Measurements from ENCODE around the gene NUFIP2.
"Not testable (repeated sequence)": the region's sequence is repeated elsewhere in the genome, so short reads cannot be mapped to it uniquely, and the experiment has no call there.

The NUFIP2 gene

DNA sequence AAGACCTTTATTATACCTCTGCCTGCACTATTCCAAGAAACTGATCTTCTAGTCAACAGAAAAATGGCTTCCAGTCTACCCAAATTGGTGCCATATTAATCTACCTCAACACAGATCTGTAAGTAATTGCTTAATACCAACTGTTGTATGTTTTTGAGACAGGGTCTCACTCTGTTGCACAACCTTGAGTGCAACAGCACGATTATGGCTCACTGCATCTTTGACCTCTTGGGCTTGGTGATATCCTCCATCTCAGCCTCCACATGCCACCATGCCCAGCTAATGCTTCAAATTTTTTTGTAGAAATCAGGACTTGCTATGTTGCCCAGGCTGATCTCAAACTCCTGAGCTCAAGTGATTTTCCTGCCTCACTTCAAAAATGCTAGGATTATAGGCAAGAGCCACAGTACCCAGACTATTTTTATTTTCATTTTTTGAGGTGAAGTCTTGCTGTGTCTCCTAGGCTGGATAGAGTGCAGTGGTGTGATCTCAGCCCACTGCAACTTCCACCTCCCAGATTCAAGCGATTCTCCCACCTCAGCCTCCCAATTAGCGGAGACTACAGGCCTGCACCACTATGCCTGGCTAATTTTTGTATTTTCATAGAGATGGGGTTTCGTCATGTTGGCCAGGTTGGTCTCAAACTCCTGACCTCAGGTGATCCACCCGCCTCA is 14.4 kb downstream of the NUFIP2 start:
- DNase-seq (ENCODE audit: low read depth), result no peak

DNA sequence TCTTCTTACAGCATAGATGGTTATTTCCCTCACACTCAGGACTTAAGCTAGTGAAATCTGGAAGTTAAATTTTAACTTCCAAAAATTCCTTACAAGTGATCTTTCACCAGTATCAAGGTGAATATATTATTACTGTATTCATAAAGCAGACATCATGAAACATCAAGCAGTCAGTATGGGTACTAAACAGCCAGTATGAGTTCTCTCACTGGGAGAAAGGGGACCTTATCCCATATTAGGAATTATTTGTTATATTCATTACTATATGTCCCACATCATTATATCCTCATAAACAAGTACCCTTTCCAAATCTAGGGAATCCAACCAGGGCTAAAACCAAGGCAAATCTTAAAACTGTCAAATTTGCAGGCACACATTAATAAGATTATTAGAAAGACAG is 15.3 kb downstream of the NUFIP2 start:
- no peak for DNase-seq (ENCODE audit: low read depth)

DNA sequence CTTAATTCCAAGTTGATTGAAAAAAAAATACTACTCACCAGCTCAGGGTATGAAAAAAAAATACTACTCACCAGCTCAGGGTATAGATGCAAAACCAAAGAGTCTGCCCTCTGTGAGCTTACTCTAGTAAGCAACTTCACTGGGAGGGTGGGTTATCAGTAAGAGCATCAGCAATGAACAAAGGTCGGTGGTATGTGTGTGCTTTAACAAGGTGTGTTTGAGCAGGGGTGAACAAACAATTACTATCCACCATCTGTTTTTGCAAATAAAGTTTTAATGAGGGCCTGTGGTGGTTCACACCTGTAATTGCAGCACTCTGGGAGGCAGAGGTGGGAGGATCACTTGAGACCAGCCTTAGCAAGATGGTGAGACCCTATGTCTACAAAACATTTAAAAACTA is 20.0 kb downstream of the NUFIP2 start:
- no peak for DNase-seq (ENCODE audit: low read depth)

DNA sequence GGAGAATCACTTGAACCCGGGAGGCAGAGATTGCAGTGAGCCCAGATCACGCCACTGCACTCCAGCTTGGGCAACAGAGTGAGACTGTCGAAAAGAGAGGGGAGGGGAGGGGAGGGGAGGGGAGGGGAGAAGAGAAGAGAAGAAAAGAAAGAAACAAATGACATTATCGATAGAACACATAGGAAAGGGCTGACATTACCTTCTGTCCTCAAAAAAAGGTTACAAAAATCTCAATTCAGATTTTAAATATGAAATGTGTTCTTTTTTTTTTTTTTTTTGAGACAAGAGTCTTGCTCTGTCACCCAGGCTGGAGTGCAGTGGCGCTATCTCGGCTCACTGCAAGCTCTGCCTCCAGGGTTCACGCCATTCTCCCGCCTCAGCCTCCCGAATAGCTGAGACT is 22.0 kb downstream of the NUFIP2 start:
- not testable (repeated sequence) for DNase-seq (ENCODE audit: low read depth)

DNA sequence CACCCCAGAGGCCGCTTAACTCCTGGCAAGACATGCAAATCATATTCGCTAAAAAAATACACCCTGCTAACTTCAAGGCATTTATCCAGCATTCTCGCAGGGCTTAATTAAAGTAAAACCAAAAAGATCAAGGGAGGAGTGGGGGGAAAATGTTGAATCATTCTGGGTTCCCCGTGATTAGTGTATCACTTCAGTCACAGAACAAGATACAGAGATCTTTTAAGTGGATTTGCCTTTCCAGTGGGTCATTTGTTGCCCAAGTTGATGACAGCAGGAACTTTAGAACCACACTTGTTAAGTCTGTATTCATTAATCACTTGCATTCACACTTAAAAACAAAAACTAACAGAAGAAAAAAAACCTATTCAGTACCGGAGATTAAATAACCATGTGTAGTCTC is 30.0 kb downstream of the NUFIP2 start:
- no peak for DNase-seq (ENCODE audit: low read depth)

DNA sequence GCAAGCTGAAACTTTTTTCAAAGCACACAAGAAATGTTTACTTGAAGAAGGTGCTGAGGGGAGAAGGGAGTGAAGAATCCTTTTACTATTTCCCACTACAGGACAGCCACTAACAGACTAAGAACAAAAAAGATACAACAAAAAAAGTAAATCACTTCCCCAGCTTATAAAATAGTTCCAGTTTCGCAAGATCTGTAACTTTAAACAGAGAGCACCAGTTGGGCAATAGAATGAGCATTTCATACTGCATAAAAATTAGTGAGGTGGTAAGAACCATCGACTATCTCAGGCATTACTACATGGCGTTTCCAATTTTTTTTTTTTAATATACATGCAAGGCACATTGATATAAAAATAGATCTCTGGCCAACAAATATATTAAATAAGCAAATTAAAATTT is 36.2 kb downstream of the NUFIP2 start:
- no peak for DNase-seq (ENCODE audit: low read depth)

DNA sequence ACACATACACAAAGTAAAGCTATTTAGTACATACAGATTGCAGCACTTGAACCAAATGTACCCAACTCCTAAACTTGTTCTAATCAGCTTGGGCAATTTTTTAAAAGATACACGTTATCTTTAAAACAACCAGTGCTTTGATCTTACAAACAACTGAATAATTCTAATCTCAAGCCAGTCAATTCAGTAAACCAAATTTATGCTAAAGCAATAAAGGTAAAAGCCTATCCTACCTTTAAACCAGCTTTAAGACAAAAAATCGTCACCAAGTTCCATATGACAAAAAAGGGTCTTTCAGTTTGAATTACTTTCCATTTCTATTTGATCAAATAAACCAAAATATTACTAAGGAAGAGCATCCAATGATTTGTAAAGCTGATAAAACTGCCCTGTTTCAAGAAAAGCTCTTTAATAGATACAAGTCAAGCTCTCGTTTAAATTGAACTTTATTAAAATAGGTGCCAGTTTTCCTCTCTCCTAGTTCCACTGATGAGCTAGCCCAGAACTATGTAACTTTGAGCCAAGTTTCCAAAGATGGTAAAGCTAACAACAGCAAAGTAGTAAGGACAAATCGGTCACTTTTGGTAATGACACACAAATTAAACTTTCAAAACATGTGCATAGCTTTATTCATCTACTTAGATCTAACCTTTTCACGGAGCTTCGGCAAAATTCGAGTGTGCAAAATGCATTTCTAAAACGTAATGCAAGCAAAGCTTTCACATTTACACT is 37.0 kb downstream of the NUFIP2 start:
- no peak for DNase-seq (ENCODE audit: low read depth)

DNA sequence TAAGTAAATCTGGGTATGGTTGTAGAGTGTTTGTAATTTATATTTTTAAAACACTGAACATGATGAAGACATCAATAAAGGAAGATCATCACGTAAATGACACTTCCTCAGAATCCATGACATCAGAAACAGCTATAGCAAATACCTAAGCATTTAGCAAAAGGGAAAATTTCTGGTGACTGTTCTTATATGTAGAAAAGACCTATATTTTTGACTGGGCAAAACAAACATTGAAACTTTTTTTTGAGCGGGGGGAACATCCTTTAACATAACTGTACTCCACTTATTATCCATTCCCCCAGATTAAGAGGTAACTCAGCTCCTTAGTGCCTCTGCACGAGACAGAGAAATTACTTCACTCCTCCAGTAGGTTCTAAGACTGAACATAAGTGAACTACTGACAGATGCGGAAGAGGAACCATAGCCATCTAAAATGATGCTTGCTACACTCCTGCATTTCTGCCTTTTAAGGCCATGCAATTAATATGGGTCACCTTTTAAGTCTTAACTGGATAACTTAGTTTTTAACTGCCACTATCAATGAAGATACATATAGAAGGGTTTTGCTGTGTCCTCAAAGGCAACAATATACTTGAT is 37.9 kb downstream of the NUFIP2 start:
- no peak for DNase-seq (ENCODE audit: low read depth)

DNA sequence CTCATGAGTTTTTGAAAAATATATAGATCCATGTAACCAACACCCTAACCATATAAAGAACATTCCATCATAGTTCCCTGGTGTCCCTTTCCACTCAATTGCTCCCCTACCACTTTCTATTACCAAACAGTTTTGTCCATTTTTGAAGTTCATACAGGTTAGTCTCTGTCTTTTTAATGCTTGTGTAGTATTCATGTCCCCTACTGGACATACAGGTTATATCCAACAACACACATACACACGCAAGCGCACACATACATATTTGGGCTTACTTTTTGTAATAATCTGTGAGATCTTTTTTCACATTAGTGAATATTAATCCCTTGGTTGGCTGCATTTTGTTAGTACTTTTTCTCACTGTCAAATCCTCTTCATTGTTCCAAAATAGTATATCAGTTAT is 40.9 kb downstream of the NUFIP2 start:
- no peak for DNase-seq (ENCODE audit: low read depth)

DNA sequence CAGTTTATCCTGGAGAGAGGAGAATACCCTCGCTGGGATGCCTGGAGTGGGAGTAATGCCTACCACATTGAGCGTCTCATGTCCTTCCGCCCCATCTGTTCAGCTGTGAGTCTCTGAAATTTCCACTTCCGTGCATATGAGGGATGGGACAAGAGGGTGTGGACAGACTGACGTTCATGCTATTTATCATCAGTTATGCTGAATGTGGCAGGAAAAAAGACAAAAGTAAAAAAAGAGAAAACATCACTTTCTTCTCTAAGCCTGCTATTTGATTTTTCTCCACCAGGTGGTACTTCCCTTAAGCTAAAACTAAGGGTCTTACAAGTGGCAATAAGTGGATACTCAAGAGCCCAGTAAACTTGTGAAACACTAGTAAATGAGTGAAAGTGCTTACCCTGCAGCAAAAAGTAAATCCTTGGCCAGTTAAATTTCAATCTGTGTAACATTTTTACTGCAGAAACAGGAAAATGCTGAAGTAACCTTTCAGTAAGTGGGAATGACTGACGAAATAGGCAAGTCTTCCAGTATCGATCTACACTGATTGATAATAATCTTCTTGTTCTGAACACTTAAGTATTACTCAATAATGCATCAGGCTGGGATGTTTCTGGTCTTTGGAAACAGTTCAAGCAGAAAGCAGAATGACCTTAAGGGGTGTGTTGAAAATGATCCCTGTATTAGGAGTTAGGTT is 41.7 kb downstream of the NUFIP2 start:
- DNase-seq (ENCODE audit: low read depth), result no peak

DNA sequence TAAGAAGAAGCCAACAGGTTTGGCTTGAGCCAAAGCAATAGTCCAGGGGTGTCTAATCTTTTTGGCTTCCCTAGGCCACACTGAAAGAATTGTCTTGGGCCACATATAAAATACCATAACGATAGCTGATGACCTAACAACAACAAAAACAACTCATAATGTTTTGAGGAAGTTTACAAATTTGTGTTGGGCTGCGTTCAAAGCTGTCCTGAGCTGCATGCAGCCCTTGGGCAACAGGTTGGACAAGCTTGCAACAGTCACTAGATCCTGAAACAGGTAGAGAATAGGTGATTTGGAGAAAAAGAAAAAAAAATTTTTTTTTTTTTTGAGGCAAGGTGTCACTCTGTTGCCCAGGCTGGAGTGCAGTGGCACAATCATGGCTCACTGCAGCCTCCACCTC is 42.8 kb downstream of the NUFIP2 start:
- DNase-seq (ENCODE audit: low read depth), result no peak

DNA sequence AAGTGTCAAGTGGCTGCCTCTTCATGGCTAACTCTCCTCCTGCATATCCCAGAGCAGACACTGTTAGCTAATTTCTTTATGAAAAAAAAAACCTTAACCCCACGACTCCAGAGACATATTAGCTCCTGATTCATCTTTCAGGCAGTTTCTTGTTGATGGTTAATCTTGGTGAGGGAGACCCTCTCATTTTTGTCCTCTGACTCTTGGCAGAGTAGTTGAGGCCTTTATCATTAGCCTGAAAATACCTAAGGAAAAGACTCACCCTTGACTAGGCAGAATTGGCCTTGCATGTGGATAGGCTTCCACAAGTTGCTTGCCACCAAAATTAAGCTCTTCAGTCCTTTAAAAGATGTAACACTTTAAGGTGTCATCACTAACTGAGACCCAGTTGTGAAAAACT is 43.3 kb downstream of the NUFIP2 start:
- DNase-seq (ENCODE audit: low read depth), result no peak

DNA sequence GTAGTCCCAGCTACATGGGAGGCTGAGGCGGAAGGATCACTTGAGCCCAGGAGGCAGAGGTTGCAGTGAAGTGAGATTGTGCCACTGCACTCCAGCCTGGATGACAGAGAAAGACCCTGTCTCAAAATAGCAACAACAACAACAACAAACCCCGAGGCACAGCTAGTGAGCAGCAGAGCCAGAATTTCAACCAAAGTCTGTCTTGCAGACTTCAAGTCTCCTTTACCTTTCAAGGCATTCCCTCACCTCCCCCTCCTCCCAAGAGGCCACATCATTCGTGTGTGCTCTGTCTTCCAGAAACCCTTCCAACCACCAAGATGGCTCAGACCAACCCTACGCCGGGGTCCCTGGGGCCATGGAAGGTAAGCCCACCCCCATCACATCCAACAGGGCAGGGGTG is 45.1 kb downstream of the NUFIP2 start:
- DNase-seq (ENCODE audit: low read depth), result no peak

DNA sequence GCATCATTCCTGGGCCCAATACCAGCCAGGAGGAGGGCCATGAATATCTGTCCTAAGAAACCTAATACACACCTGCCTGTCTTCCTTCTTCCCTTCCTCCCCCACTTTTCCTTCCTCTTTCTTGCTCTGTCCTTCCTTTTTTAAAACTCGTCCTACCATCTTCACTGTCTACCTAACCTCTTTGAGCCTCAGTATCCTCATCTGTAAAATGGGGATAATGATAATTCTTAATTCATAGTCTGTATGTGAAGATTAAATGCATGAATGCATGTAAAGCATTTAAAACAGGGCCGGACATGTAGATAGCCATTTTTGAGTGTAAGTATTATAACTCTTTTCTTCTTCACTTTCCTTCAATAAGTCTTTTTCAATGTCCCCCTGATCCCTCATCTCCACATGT is 46.7 kb downstream of the NUFIP2 start:
- no peak for DNase-seq (ENCODE audit: low read depth)

DNA sequence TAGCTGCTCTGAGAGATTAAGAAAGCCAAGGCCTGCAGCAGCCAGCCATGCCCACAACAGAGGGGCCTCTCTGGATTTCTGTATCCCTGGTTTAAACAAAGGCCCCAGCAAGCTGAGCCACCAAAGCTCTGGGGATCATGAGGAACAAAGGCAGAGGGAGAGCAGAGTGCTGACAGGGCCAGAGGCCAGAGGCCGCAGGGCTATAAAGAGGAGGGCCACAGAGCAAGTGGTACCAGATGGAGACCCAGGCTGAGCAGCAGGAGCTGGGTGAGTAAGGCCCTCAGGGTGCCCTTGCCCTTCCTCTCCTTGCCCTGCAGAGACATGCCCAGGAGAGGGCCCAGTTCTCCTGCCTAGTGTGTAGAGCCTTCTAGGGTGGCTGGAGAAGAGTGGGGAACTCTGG is 47.3 kb downstream of the NUFIP2 start, which contains the start of gene CRYBA1:
Gene CRYBA1, plus strand, starts transcription at position 232 of the 400 bp plus-strand sequence. Its CDS starts 5 bp downstream, at position 237.
- no peak for DNase-seq (ENCODE audit: low read depth)

DNA sequence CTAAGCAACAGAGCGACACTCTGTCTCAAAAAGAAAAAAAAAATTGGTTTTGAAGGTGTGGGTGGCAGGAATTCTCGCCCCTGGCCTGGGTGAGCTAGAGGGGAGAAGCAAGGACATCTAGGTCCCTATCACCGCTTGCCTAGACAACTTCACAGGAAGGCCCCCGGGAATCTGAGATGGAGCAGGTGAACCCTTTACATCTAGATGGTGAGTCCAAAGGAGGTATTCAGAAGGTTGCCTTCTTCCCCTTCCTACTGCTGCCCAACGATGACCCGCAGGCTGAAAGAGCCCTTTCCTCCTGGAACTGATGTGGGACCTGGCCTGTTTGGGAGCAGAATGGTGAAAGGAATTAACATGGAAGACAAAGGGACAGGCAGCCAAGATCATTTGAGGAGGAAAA is 48.5 kb downstream of the NUFIP2 start:
- DNase-seq (ENCODE audit: low read depth), result no peak

DNA sequence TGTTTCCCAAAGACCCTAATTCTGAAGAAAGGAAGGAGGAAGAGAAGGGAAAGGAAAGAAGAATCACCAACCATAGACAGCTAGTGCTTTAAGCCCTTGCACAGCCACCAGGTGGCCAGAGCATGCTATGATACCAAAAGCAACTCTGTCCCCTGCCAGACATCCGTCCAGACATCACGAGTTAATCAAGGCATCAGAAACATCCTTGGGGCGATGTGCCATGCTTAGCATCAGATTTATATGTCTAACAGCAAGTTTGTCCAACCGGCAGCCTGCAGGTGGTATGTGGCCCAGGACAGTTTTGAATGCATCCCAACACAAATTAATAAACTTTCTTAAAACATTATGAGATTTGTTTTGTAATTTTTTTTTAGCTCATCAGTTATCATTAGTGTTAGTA is 50.2 kb downstream of the NUFIP2 start:
- DNase-seq (ENCODE audit: low read depth), result no peak

DNA sequence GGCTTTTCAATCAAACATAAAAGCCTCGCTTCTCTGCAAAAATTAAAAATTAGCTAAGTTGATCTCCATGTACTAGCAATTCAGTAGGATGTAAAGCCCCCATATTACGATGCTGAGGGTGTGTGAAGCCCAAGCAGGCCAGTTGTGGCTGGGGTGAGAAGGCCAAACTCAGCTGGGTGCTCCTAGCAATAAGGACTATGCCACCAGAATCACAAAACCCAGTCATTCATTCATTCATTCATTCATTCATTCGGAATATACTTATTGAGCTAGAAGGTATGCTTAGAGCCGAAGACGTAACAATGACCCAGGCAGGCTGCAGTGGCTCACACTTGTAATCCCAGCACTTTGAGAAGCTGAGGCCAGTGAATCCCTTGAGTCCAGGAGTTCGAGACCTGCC is 51.2 kb downstream of the NUFIP2 start:
- no peak for DNase-seq (ENCODE audit: low read depth)

DNA sequence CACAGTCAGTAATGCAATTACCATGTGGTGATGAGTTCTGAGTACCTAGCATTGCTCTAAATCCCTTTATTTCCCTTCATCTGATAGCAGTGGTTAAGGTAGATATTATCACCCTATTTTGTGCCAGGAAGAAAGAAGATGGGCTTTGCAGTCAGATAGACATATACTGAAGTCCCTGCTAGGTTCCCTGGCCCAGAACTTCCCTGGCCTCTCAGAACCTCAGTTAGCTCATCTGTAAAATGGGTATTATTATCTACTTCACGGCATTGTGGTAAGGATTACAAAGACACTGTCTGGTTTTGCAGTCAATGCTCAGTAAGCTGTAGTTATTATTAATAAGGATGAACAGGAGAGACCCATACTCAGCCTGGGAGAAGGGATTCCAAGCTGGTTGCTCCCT is 51.9 kb downstream of the NUFIP2 start:
- no peak for DNase-seq (ENCODE audit: low read depth)

DNA sequence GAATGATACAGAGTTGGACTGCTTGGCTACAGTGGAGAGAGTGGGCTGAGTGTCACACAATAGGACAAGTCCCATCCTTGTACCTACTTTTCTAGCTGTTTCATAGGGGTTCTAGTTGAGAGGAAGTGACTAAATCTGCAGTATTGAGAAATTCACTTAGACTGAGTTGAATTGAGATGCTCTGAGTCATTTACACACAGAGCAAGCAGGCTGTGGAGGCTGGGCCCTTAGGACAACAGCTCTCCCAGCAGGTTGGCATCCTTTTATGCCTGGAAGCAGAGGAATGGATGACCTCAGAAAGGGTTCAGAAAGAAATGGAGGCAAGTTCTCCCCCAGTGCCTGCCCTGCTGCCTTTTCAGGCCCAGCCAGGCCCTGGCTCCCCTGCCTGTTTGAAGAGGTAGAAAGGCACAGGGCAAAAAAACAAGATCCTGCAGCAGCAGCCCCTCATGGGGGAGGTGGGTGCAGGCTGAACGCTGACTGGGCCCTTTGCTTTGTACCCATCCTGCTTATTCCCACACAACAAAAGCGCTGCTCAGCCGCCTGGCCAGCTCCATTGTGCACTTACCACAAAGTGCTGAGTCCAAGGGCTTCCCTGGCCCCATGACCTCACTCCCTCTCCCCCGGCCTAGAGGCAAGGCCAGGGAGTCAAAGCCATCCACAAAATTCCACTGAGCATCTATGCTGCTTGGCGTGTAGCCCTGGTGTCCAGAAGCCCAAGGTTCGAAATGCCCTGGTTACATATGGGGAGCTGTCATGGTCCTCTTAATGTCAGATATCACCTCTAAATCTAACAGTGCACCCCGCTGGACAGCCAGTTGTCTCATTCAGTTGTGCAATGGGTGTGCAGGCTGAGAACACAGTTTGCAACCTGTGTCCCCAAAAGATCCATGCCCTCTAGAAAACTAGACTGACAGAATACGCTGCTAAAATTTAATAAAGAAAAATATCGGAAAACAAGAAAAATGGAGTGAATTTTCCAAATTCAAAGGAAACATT is 52.7 kb downstream of the NUFIP2 start:
- DNase-seq (ENCODE audit: low read depth), result no peak

DNA sequence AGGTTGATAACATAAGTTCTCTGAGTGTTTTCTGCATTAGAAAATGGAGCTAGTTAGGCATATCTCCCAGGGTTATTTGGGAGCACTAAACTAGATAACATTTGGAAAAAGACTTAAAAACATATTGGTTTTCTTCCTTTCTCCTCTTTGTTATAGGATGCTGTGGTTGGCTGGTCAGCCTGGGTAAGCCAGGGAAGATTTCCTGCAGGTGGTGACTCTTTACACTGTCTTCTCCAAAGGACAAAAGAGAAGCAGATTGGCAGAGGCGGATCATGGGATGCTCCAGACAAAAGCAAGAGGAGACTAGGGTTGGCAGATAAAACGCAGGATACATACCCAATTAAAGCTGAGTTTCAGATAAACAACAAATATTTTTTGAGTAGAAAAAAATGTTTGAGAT is 53.5 kb downstream of the NUFIP2 start:
- DNase-seq (ENCODE audit: low read depth), result no peak

Measured in stimulated activated CD8-positive, alpha-beta memory T cell treated with anti-CD3 and anti-CD28 coated beads, Interleukin-12 subunit alpha, Interleukin-12 subunit beta, amount 100 ng/mL, for 4 hours (primary cell).